ENCODE measurements around the gene RANBP17. TPM values are rescaled to one million over a fixed set of nuclear protein-coding genes. Genes with fewer than 3 reads are reported as not detected.
A peak's percentile ranks its signal among the peaks of the same experiment; 100 is the strongest.
"Not testable (repeated sequence)": the region's sequence is repeated elsewhere in the genome, so short reads cannot be mapped to it uniquely, and the experiment has no call there.

Gene RANBP17
- polyA plus RNA-seq, 1 donor from 2014 or later = not detected

DNA sequence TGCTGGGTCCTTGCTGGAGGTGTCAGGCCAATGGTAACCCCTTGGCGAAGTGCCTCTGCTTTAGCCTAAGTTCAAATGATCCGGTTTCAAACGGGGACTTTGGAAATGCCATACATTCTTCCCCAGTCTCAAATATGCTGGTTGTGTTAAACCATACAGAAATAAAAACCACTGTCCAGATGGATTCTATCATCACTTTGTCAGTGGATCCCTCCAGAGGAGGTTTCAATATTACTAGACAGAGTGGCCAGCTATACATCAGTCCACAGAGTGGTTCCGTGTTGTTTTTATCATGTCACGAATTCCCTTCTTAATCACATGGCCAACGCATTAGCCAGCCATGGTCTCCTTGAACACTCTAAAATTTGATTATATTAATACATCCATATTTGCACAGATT, 7.3 kb upstream of the RANBP17 start:
- peaks cover 0 to 9% (median 4%) of the 10 kb centered on the region in 3 donors for H3K9me3 Mint-ChIP-seq
- H3K27ac Mint-ChIP-seq = no peak overlapping the region
- no peaks in the 10 kb centered on the region for H3K36me3 Mint-ChIP-seq
- H3K4me3 Mint-ChIP-seq = no peak overlapping the region
- no peaks in the 10 kb centered on the region for H3K4me1 Mint-ChIP-seq
- H3K27me3 Mint-ChIP-seq = no peaks in the 10 kb centered on the region

GRCh38 chr5:170857066-170857465, 4.8 kb upstream of the RANBP17 start:
- Mint-ChIP-seq H3K27me3 (peaks cover 11% of the 10 kb centered on the region), H3K27ac (no peak overlapping the region), H3K36me3 (peaks cover 2% of the 10 kb centered on the region), H3K4me3 (no peak overlapping the region), H3K4me1 (peaks cover 0 to 3% (median 2%) of the 10 kb centered on the region in 3 donors), H3K9me3 (peaks cover 4 to 19% (median 16%) of the 10 kb centered on the region in 3 donors)

GRCh38 chr5:170860415-170860814, 1.4 kb upstream of the RANBP17 start:
- peaks cover 4 to 23% (median 16%) of the 10 kb centered on the region in 3 donors for H3K9me3 Mint-ChIP-seq
- no peak overlapping the region for H3K27ac Mint-ChIP-seq
- peaks cover 22% of the 10 kb centered on the region for H3K27me3 Mint-ChIP-seq
- H3K36me3 Mint-ChIP-seq = peaks cover 3% of the 10 kb centered on the region
- peaks cover 0 to 3% (median 2%) of the 10 kb centered on the region in 3 donors for H3K4me1 Mint-ChIP-seq
- H3K4me3 Mint-ChIP-seq = peak overlapping the region in 1 of 4 donors; percentile 4

GRCh38 chr5:170860818-170861666, 776 bp upstream of the RANBP17 start:
- peaks cover 4 to 21% (median 16%) of the 10 kb centered on the region in 3 donors for H3K9me3 Mint-ChIP-seq
- H3K27ac Mint-ChIP-seq = no peak overlapping the region
- H3K27me3 Mint-ChIP-seq = peaks cover 22% of the 10 kb centered on the region
- H3K4me1 Mint-ChIP-seq = peaks cover 0 to 3% (median 2%) of the 10 kb centered on the region in 3 donors
- peaks cover 3% of the 10 kb centered on the region for H3K36me3 Mint-ChIP-seq
- peak overlapping the region in 2 of 4 donors; percentile 4 to 58 for H3K4me3 Mint-ChIP-seq

DNA sequence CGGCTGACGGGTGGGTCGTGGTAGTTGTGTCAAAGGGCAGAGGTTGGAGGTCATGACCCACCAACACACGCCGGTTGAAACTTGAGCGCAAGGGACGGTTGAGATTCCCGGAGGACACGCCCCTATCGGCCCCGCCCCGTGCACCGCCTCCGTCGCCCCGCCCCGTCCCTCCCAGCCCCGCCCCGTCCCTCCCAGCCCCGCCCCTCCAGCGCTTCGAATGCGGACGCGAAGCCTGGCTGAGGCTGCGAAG, 226 bp upstream of the RANBP17 start:
- Mint-ChIP-seq H3K4me1 (peaks cover 0 to 3% (median 2%) of the 10 kb centered on the region in 3 donors), H3K27me3 (peaks cover 22% of the 10 kb centered on the region), H3K27ac (no peak overlapping the region), H3K4me3 (no peak overlapping the region), H3K36me3 (peaks cover 3% of the 10 kb centered on the region), H3K9me3 (peaks cover 4 to 19% (median 16%) of the 10 kb centered on the region in 3 donors)

DNA sequence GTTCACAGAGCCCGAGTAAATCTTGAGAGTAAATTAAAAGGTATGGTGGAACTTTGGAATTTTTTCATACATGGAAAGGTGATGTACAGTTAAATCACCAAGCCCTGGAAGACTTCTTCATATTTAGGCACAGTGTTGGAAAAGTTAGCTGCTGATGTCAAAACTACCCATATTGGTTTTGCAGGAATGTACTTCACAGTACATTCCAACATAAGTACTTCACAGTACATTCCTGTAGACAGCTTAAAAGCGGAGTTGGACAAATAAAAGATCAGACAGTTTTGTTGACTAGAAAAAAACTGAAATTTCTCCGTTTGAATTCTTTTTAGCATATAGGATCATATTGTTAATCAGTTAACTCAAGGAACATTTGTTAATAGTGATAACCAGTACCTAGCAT, 1.8 kb downstream of the RANBP17 start:
- Mint-ChIP-seq H3K4me3 (no peak overlapping the region), H3K36me3 (peaks cover 3% of the 10 kb centered on the region), H3K27me3 (peaks cover 22% of the 10 kb centered on the region), H3K9me3 (peaks cover 4 to 19% (median 16%) of the 10 kb centered on the region in 3 donors), H3K27ac (no peak overlapping the region), H3K4me1 (peaks cover 0 to 3% (median 2%) of the 10 kb centered on the region in 3 donors)

- H3K27me3 Mint-ChIP-seq = peaks cover 20% of the 10 kb centered on the region
- no peak overlapping the region for H3K27ac Mint-ChIP-seq
- H3K4me3 Mint-ChIP-seq = no peak overlapping the region
- H3K9me3 Mint-ChIP-seq = peaks cover 5 to 10% (median 9%) of the 10 kb centered on the region in 3 donors
- H3K36me3 Mint-ChIP-seq = peaks cover 3% of the 10 kb centered on the region
- peaks cover 0 to 3% (median 2%) of the 10 kb centered on the region in 3 donors for H3K4me1 Mint-ChIP-seq
These were observed 3.8 kb downstream of the RANBP17 start for GRCh38 chr5:170865622-170866021.

GRCh38 chr5:170867825-170868224, 6.0 kb downstream of the RANBP17 start:
- Mint-ChIP-seq H3K4me3 (no peak overlapping the region), H3K27me3 (peaks cover 8% of the 10 kb centered on the region), H3K4me1 (no peaks in the 10 kb centered on the region), H3K9me3 (peaks cover 2 to 5% (median 3%) of the 10 kb centered on the region in 3 donors), H3K27ac (no peak overlapping the region), H3K36me3 (peaks cover 1% of the 10 kb centered on the region)

DNA sequence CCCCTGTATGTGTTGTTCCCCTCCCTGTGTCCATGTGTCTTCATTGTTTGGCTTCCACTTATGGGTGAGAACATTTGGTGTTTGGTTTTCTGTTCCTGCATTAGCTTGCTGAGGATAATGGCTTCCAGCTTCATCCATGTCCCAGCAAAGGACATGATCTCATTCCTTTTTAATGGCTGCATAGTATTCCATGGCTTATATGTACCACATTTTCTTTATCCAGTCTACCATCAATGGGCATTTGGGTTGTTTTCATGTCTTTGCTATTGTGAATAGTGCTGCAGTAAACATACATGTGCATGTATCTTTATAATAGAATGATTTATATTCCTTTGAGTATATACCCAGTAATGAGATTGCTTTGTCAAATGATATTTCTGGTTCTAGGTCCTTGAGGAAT, 8.6 kb downstream of the RANBP17 start:
- not testable (repeated sequence) for H3K4me3 Mint-ChIP-seq, H3K36me3 Mint-ChIP-seq, H3K27ac Mint-ChIP-seq, H3K27me3 Mint-ChIP-seq, H3K4me1 Mint-ChIP-seq
- H3K9me3 Mint-ChIP-seq = peaks cover 2 to 15% (median 7%) of the 10 kb centered on the region in 3 donors

GRCh38 chr5:170874017-170874416, 12.2 kb downstream of the RANBP17 start:
- Mint-ChIP-seq H3K9me3 (peaks cover 7 to 15% (median 11%) of the 10 kb centered on the region in 3 donors), H3K4me1 (no peaks in the 10 kb centered on the region), H3K27me3 (no peaks in the 10 kb centered on the region)

DNA sequence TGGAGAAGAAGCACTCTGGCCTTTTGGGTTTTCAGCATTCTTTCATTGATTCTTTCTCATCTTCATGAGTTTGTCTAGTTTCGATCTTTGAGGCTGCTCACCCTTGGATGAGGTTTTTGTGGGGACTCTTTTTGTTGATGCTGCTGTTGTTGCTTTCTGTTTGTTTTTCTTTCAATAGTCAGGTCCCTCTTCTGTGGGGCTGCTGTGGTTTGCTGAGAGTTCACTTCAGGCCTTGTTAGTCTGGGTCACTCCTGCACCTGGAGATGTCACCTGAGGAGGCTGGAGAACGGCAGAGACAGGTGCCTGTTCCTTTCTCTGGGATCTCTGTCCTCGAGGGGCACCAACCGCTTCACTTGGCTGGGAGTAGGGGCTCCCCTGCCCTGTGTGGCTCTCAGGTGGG, 14.0 kb downstream of the RANBP17 start:
- no peaks in the 10 kb centered on the region for H3K4me1 Mint-ChIP-seq
- H3K36me3 Mint-ChIP-seq = peaks cover 2% of the 10 kb centered on the region
- H3K27ac Mint-ChIP-seq = no peak overlapping the region
- no peak overlapping the region for H3K4me3 Mint-ChIP-seq
- no peaks in the 10 kb centered on the region for H3K27me3 Mint-ChIP-seq
- H3K9me3 Mint-ChIP-seq = peaks cover 4 to 15% (median 11%) of the 10 kb centered on the region in 3 donors

More at GRCh38 chr5:170874017-170874416, 12.2 kb downstream of the RANBP17 start:
- H3K27ac Mint-ChIP-seq = peak overlapping the region in 1 of 3 donors; percentile 74
- peaks cover 2% of the 10 kb centered on the region for H3K36me3 Mint-ChIP-seq
- H3K4me3 Mint-ChIP-seq = no peak overlapping the region

DNA sequence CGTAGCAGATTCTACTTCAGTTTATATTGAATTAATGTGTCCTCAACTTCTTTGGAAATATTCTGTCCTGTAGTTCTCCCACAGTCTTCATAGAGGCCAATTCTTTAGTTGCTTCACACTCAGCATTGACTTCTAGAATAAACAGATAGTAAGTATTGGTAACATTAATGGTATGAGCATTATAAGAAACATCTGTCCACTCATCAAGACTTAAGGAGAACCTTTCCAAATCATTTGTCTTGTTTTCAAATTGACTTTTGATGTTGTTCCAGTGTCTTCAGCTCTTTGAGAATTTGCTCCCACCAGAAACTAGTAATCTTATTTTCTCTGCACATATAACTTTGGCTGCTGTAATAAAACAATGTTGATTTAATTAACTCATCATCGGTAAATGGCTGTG, 18.3 kb downstream of the RANBP17 start:
- no peaks in the 10 kb centered on the region for H3K4me1 Mint-ChIP-seq
- no peak overlapping the region for H3K4me3 Mint-ChIP-seq
- no peak overlapping the region for H3K27ac Mint-ChIP-seq
- H3K27me3 Mint-ChIP-seq = no peaks in the 10 kb centered on the region
- H3K9me3 Mint-ChIP-seq = peaks cover 3 to 9% (median 4%) of the 10 kb centered on the region in 3 donors
- peaks cover 2% of the 10 kb centered on the region for H3K36me3 Mint-ChIP-seq

DNA sequence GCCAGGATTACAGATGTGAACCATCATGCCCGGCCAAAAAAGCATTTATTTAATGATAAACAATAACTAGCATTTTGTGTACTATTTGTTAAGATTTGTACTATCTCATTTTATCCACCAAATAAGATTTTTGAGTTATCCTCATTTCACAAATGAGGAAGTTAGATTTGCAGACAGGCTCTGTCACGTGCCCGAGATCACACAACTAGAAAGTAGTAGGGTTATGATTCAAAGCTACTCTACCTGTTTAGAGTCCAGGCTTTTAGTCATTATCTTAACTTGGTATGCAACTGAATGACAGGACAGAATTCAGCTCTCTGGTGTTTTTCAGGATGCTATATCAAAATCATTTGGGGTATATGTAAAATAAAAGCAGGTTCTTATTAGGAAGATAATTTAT, 20.5 kb downstream of the RANBP17 start:
- peaks cover 2% of the 10 kb centered on the region for H3K36me3 Mint-ChIP-seq
- no peaks in the 10 kb centered on the region for H3K4me1 Mint-ChIP-seq
- H3K27me3 Mint-ChIP-seq = no peaks in the 10 kb centered on the region
- peaks cover 0 to 5% (median 4%) of the 10 kb centered on the region in 3 donors for H3K9me3 Mint-ChIP-seq
- H3K4me3 Mint-ChIP-seq = peak overlapping the region in 1 of 4 donors; percentile 1
- H3K27ac Mint-ChIP-seq = no peak overlapping the region

GRCh38 chr5:170885256-170885655, 23.4 kb downstream of the RANBP17 start:
- H3K4me3 Mint-ChIP-seq = no peak overlapping the region
- no peaks in the 10 kb centered on the region for H3K36me3 Mint-ChIP-seq
- H3K27me3 Mint-ChIP-seq = no peaks in the 10 kb centered on the region
- H3K9me3 Mint-ChIP-seq = peaks cover 0 to 4% (median 3%) of the 10 kb centered on the region in 3 donors
- no peak overlapping the region for H3K27ac Mint-ChIP-seq
- no peaks in the 10 kb centered on the region for H3K4me1 Mint-ChIP-seq

- peaks cover 0 to 4% (median 3%) of the 10 kb centered on the region in 3 donors for H3K9me3 Mint-ChIP-seq
- no peaks in the 10 kb centered on the region for H3K36me3 Mint-ChIP-seq
- no peak overlapping the region for H3K4me3 Mint-ChIP-seq
- H3K27me3 Mint-ChIP-seq = no peaks in the 10 kb centered on the region
- no peak overlapping the region for H3K27ac Mint-ChIP-seq
- H3K4me1 Mint-ChIP-seq = no peaks in the 10 kb centered on the region
These were observed 24.0 kb downstream of the RANBP17 start for GRCh38 chr5:170885809-170886208.
